Natural killer cell (primary cell): ENCODE measurements around the gene BDNF. TPM values are rescaled to one million over a fixed set of nuclear protein-coding genes. Genes with fewer than 3 reads are reported as not detected.
"Not testable (repeated sequence)": the region's sequence is repeated elsewhere in the genome, so short reads cannot be mapped to it uniquely, and the experiment has no call there.

Experiments used
- ATAC-seq, 3 donors: fragments of 150-1000 bp in 2 of 3; fragments of 200-7000 bp in 1 of 3; cut with Tn5 transposase; 1 replicate in 1 of 3; 2 replicates in 2 of 3; pipeline ENCODE4 v1.10.0; 2021; ENCODE audit warnings: mild to moderate bottlenecking in 2 of 3, moderate library complexity in 2 of 3
- DNase-seq, 2 donors: peaks; one replicate each; pipeline versions ENCODE4 v3.0.0 to v3.0.0-alpha.2; 2013 to 2021; ENCODE audit warnings: mixed read lengths in 1 of 2
- H3K27ac ChIP-seq: one replicate; pipeline ENCODE4 v1.5.1; 2013; ENCODE audit warnings: mild to moderate bottlenecking, low read length
- H3K27me3 ChIP-seq: one replicate; pipeline ENCODE4 v1.6.1; 2013; ENCODE audit warnings: low read length; ENCODE audit not compliant: control insufficient read depth, insufficient read depth
- H3K36me3 ChIP-seq: one replicate; pipeline ENCODE4 v1.6.1; 2013; ENCODE audit warnings: low read length; ENCODE audit not compliant: control insufficient read depth, insufficient read depth
- H3K4me1 ChIP-seq: one replicate; pipeline ENCODE4 v1.6.1; 2013; ENCODE audit warnings: low read length; ENCODE audit not compliant: control insufficient read depth, insufficient read depth
- H3K4me3 ChIP-seq: one replicate; pipeline ENCODE4 v1.5.1; 2013; ENCODE audit warnings: low read length
- H3K9me3 ChIP-seq: one replicate; pipeline ENCODE4 v1.6.1; 2013; ENCODE audit warnings: low read length; ENCODE audit not compliant: control insufficient read depth, insufficient read depth
- H3K27ac Mint-ChIP-seq, 2 donors: one replicate each; pipeline ENCODE4 v1.8.0; 2022; ENCODE audit warnings: mild to moderate bottlenecking in 2 of 2, mixed read lengths in 2 of 2, moderate library complexity in 1 of 2
- H3K27me3 Mint-ChIP-seq, 2 donors: one replicate each; pipeline ENCODE4 v1.8.0; 2022; ENCODE audit warnings: low read depth in 2 of 2, mixed read lengths in 2 of 2
- H3K36me3 Mint-ChIP-seq: one replicate; pipeline ENCODE4 v1.8.0; 2022; ENCODE audit warnings: mixed read lengths
- H3K4me1 Mint-ChIP-seq, 2 donors: one replicate each; pipeline ENCODE4 v1.8.0; 2022; ENCODE audit warnings: mixed read lengths in 2 of 2
- H3K4me3 Mint-ChIP-seq: one replicate; pipeline ENCODE4 v1.8.0; 2022; ENCODE audit warnings: mild to moderate bottlenecking, moderate library complexity, mixed read lengths
- H3K9me3 Mint-ChIP-seq, 2 donors: one replicate each; pipeline ENCODE4 v1.8.0; 2022; ENCODE audit warnings: mixed read lengths in 2 of 2
- WGBS: methylation state at CpG from one replicate; pipeline ENCODE4 v1.1.7; 2013; ENCODE audit warnings: missing lambda C conversion rate; ENCODE audit not compliant: insufficient coverage; 5-methylcytosine and 5-hydroxymethylcytosine counted together
- intact Hi-C: fragments of 100-400 bp; cut with micrococcal nuclease; formaldehyde crosslinking; loops from one replicate; pipeline ENCODE4 v1.14.2; 2022
- total RNA-seq, 4 donors: library from RNA; stranded (reverse); fragments of 120-200 nt in 1 of 4; gene quantifications; one replicate each; pipeline versions ENCODE4 v1.2.3 to v1.2.4, GENCODE V29; 2013 to 2022
- TF ChIP-seq, protein P1 (sequence below): fragments of 200-600 bp; IDR thresholded peaks from one replicate; pipeline ENCODE4 v1.8.0; 2022; ENCODE audit warnings: antibody characterized with exemption

The BDNF gene
- not detected for total RNA-seq
- total RNA-seq (2013), result 0.05 TPM

DNA sequence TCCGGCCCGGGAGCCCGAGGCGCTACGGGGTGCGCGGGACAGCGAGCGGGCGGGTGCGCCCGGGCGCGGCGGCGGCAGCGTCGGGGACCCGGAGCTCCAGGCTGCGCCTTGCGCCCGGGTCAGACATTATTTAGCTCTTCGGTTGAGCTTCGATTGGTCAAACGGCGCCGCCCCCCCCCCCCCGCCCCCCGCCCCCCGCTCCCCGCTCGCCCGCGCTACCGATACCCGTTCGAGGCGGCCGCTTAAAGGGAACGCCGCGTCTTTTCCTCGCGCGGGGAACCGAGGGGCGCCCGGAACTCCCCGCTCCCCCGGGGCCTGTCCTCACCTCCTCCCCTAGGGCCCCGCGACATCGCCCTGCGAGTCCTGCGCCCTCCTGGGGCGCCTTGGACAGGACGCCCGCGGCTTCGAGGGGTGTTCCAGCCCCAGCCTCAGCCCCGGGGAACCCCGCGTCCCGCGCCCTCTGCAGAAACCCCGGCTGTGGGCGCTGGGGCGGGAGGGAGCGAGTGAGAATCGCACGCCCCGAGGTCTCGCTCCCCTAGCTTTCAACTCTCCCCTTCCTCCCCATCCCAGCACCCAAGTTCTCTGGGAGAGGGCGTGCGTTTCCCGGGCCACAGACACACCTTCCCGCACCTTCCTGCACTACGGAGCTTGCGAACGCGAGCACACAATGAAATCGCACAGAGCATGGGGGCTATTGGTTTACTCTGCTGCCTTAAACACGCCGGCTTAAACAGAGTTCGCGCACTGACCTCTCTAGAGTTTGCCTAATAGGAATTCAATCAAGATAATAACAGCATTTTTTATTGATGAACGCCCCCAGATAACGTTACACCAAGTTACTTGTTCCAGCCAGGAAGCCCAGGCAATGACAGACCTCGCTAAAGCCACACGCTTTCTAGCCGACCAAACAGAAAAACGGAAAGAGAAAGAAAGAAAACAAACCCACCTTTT is at the start of gene BDNF:
Gene BDNF (minus strand): TSS at position 105 of the 951 bp plus-strand sequence. CDS start 41,891 bp downstream, outside the sequence.
- TF ChIP-seq, protein P1, sequence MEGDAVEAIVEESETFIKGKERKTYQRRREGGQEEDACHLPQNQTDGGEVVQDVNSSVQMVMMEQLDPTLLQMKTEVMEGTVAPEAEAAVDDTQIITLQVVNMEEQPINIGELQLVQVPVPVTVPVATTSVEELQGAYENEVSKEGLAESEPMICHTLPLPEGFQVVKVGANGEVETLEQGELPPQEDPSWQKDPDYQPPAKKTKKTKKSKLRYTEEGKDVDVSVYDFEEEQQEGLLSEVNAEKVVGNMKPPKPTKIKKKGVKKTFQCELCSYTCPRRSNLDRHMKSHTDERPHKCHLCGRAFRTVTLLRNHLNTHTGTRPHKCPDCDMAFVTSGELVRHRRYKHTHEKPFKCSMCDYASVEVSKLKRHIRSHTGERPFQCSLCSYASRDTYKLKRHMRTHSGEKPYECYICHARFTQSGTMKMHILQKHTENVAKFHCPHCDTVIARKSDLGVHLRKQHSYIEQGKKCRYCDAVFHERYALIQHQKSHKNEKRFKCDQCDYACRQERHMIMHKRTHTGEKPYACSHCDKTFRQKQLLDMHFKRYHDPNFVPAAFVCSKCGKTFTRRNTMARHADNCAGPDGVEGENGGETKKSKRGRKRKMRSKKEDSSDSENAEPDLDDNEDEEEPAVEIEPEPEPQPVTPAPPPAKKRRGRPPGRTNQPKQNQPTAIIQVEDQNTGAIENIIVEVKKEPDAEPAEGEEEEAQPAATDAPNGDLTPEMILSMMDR, result no peak
- peaks cover 41% of the 10 kb centered on the region for H3K27me3 ChIP-seq
- peaks cover 2% of the 10 kb centered on the region in 2 donors for H3K9me3 Mint-ChIP-seq
- H3K36me3 ChIP-seq, result no peaks in the 10 kb centered on the region
- no peak within 1 kb of the TSS for H3K27ac Mint-ChIP-seq
- peaks cover 42 to 49% of the 10 kb centered on the region in 2 donors for H3K27me3 Mint-ChIP-seq
- no peak within 1 kb of the TSS for H3K4me3 ChIP-seq
- ATAC-seq, result no peak
- peak within 1 kb of the TSS; percentile 2 for H3K4me3 Mint-ChIP-seq
- peaks cover 0 to 5% of the 10 kb centered on the region in 2 donors for H3K4me1 Mint-ChIP-seq
- intact Hi-C loops, result no loop called here
- peak in 1 of 2 donors; percentile 3 for DNase-seq
- under 1% methylated on average over 91 of the region's 92 CpGs for WGBS
- no peaks in the 10 kb centered on the region for H3K9me3 ChIP-seq
- no peaks in the 10 kb centered on the region for H3K36me3 Mint-ChIP-seq
- H3K4me1 ChIP-seq, result peaks cover 19% of the 10 kb centered on the region
- H3K27ac ChIP-seq, result no peak within 1 kb of the TSS

DNA sequence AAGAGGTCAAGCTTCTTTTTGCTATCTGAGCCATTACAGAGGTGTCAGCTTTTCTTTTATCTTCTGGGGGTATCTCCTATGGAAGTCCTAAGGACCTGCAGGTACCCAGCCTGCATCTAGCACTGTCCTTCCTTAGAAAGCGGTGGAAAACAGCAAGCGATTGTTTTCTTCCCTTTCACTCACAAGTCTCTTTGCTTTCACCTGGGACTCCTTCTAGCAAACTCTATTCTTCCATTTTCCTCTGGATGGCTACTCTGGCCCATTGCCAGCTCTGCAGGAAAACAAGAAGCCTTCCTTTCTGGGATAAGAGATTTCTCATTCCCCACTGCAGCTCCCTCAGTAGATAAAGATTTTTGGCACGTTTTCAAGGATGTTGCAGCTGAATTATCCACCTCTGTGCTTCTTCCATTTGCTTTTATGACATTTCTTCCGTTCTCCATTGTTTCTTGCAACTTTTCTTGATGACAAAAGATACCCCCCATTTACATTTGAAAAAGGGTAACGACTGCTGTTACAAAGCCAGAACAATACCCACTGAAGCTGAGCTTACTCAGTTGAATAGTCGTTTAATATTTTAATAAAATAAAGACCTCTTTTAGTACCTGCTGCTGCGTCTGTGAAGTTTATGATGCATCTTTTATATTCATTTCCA is 40.2 kb upstream of the BDNF start:
- DNase-seq (no peak), ATAC-seq (no peak)
- no peaks in the 10 kb centered on the region for H3K27me3 ChIP-seq
- TF ChIP-seq, protein P1, result no peak
- no peak overlapping the region for H3K4me3 ChIP-seq
- intact Hi-C loops, result no loop called here
- H3K4me1 ChIP-seq, result no peaks in the 10 kb centered on the region
- H3K36me3 Mint-ChIP-seq, result no peaks in the 10 kb centered on the region
- H3K27ac Mint-ChIP-seq, result no peak overlapping the region
- H3K9me3 Mint-ChIP-seq, result peaks cover 9 to 11% of the 10 kb centered on the region in 2 donors
- WGBS, result 68% methylated on average over 4 of the region's 7 CpGs
- H3K27me3 Mint-ChIP-seq, result no peaks in the 10 kb centered on the region
- H3K27ac ChIP-seq, result no peak overlapping the region
- H3K9me3 ChIP-seq, result peaks cover 3% of the 10 kb centered on the region
- no peak overlapping the region for H3K4me3 Mint-ChIP-seq
- H3K36me3 ChIP-seq, result no peaks in the 10 kb centered on the region
- no peaks in the 10 kb centered on the region for H3K4me1 Mint-ChIP-seq

DNA sequence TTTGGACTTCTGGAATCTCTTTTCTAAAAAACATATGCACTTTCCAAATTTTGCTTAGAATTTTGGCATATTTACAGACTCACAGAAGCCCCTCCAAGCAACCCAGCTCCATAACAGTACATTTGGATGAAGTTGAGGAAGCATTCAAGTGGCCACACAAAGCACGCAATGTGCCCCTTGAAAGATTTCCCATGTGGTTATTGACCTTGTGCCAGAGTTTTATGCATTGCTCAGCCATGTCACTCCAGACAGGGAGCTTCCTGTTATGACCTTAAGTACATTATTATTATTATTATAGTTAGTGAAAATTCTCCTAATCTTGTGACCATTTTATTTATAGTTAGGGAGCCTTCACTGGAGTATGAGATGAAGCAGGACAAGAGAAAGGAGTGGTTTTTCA is 35.0 kb upstream of the BDNF start:
- no peak for DNase-seq
- Histone ChIP-seq H3K4me1 (no peaks in the 10 kb centered on the region), H3K4me3 (no peak overlapping the region), H3K36me3 (no peaks in the 10 kb centered on the region), H3K27ac (no peak overlapping the region), H3K9me3 (no peaks in the 10 kb centered on the region), H3K27me3 (no peaks in the 10 kb centered on the region)
- intact Hi-C loops, result no loop called here
- Mint-ChIP-seq H3K4me1 (no peaks in the 10 kb centered on the region), H3K9me3 (peaks cover 3 to 4% of the 10 kb centered on the region in 2 donors), H3K27me3 (no peaks in the 10 kb centered on the region), H3K27ac (no peak overlapping the region), H3K36me3 (no peaks in the 10 kb centered on the region), H3K4me3 (no peak overlapping the region)
- TF ChIP-seq, protein P1, result no peak
- ATAC-seq, result no peak
- 0% methylated on average over 1 of the region's 1 CpG for WGBS

DNA sequence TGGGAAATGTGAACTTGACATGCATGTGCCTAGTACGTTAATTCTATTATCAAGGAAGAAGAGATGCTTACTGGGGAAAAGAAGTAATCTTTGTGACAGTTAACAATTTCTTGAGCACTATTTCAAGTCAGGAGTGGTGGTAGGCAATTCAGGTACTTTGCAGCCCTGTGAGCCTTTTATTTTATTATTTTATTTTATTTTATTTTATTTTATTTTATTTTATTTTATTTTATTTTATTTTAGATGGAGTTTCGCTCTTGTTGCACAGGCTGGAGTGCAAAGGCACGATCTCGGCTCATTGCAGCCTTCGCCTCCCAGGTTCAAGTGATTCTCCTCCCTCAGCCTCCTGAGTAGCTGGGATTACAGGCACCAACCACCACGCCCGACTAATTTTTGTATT is 31.5 kb upstream of the BDNF start:
- 95% methylated on average over 7 of the region's 7 CpGs for WGBS
- H3K27me3 ChIP-seq, H3K4me1 ChIP-seq, H3K27ac ChIP-seq, H3K4me1 Mint-ChIP-seq, H3K4me3 Mint-ChIP-seq, H3K9me3 ChIP-seq, ATAC-seq, H3K27me3 Mint-ChIP-seq, H3K36me3 Mint-ChIP-seq, intact Hi-C loops, DNase-seq, H3K4me3 ChIP-seq, H3K9me3 Mint-ChIP-seq, H3K27ac Mint-ChIP-seq, H3K36me3 ChIP-seq: not testable (repeated sequence)
